HepG2 (cell line): Measurements from ENCODE around the gene STRN4. TPM values are rescaled to one million over a fixed set of nuclear protein-coding genes. Genes with fewer than 3 reads are reported as not detected.

Experiments
- ATF3 ChIP-seq: sonication (generic); formaldehyde crosslinking; IDR thresholded peaks from 2 replicates; pipeline ENCODE4 v1.4.0; 2020; ENCODE audit warnings: missing genetic modification reagents
- DRAP1 ChIP-seq: IDR thresholded peaks from 2 replicates; pipeline ENCODE4 v1.6.1; 2016; ENCODE audit warnings: missing genetic modification reagents, missing compliant biosample characterization
- ETV6 ChIP-seq: sonication (generic); formaldehyde crosslinking; conservative IDR thresholded peaks from 2 replicates; pipeline ENCODE4 v1.4.0; 2020; ENCODE audit warnings: missing genetic modification reagents
- HCFC1 ChIP-seq: fragments of 150-350 bp; IDR thresholded peaks from 2 replicates; pipeline ENCODE4 v1.6.1; 2014; ENCODE audit warnings: low read depth, low read length
- HINFP ChIP-seq: sonication (generic); formaldehyde crosslinking; IDR thresholded peaks from 2 replicates; pipeline ENCODE4 v1.4.0; 2020; ENCODE audit warnings: low read depth, mild to moderate bottlenecking, missing genetic modification reagents
- HNRNPK ChIP-seq: fragments of 200-400 bp; formaldehyde crosslinking; IDR thresholded peaks from 2 replicates; pipeline ENCODE4 v1.6.1; 2018; ENCODE audit warnings: low read length, low read depth, moderate library complexity, mild to moderate bottlenecking; ENCODE audit not compliant: poor library complexity, severe bottlenecking
- MEF2D ChIP-seq: sonication (generic); formaldehyde crosslinking; IDR thresholded peaks from 2 replicates; pipeline ENCODE4 v1.5.1; 2020; ENCODE audit warnings: mild to moderate bottlenecking, missing genetic modification reagents
- NONO ChIP-seq, 2 experiments: fragments of 450-650 bp in 1 of 2; sonication (generic) in 1 of 2; formaldehyde crosslinking in 1 of 2; IDR thresholded peaks in 1 of 2; conservative IDR thresholded peaks in 1 of 2; 2 replicates each; pipeline versions ENCODE4 v1.6.1 to v1.8.0; 2017 to 2022; ENCODE audit warnings: mild to moderate bottlenecking in 1 of 2, missing genetic modification reagents in 1 of 2, moderate library complexity in 1 of 2
- NR3C1 ChIP-seq: sonication (generic); formaldehyde crosslinking; IDR thresholded peaks from 2 replicates; pipeline ENCODE4 v1.4.0; 2020; ENCODE audit warnings: missing genetic modification reagents
- PRDM15 ChIP-seq: sonication (generic); formaldehyde crosslinking; IDR thresholded peaks from 2 replicates; pipeline ENCODE4 v1.4.0; 2020; ENCODE audit warnings: missing genetic modification reagents
- ZBTB7A ChIP-seq: sonication (generic); formaldehyde crosslinking; IDR thresholded peaks from 2 replicates; pipeline ENCODE4 v1.8.0; 2022; ENCODE audit warnings: mild to moderate bottlenecking, missing genetic modification reagents
- ZNF263 ChIP-seq: sonication (generic); formaldehyde crosslinking; IDR thresholded peaks from 2 replicates; pipeline ENCODE4 v1.4.0; 2020; ENCODE audit warnings: missing genetic modification reagents
- ZNF318 ChIP-seq: sonication (generic); formaldehyde crosslinking; IDR thresholded peaks from 2 replicates; pipeline ENCODE4 v1.4.0; 2020; ENCODE audit warnings: mild to moderate bottlenecking, missing genetic modification reagents
- polyA plus RNA-seq, 8 experiments: library from polyadenylated mRNA; depleted of rRNA in 3 of 8; stranded (reverse) in 7 of 8; unstranded in 1 of 8; fragments of >200 nt; fragmentation: Illumina TruSeq in 4 of 8; extraction: Trizol in 4 of 8; gene quantifications; 2 replicates each; pipeline versions ENCODE4 v1.2.1 to v1.2.3, GENCODE V29; 2011 to 2016; ENCODE audit warnings: low read depth in 4 of 8, missing spikeins in 1 of 8, mixed read lengths in 1 of 8; ENCODE audit not compliant: insufficient read depth in 1 of 8
- total RNA-seq, 5 experiments: library from RNA; depleted of rRNA; stranded (reverse); fragments of >200 nt; fragmentation: Illumina TruSeq; extraction: Trizol; gene quantifications; 2 replicates each; pipeline ENCODE4 v1.2.3, GENCODE V29; 2016; ENCODE audit warnings: low read depth in 1 of 5

Gene STRN4
- total and polyA plus RNA-seq, 2 of the 13 experiments (the other 11 are each of a cell fraction or from before 2014, with no cell fraction given): 43.1 to 57.3 TPM

- TF ChIP-seq HINFP (CRISPR knock-in tag) (peak; percentile 34; the same call in 1 of the 2 replicates), ZNF263 (CRISPR knock-in tag) (no peak), NR3C1 (no peak), ZNF318 (CRISPR knock-in tag) (no peak), PRDM15 (CRISPR knock-in tag) (no peak), MEF2D (CRISPR knock-in tag) (0 out of 2 replicates have a peak, but pooled peaks have one; percentile 28), HNRNPK (peak; percentile 22), ETV6 (0 out of 2 replicates have a peak, but pooled peaks have one; percentile 51), NONO (IDR thresholded peaks at IDR 0.05) (no peak), NONO (CRISPR knock-in tag; conservative IDR thresholded peaks at IDR 0.05) (peak; percentile 67), HCFC1 (no peak), DRAP1 (CRISPR knock-in tag) (peak; percentile 36; the same call in 1 of the 2 replicates), ZBTB7A (0 out of 2 replicates have a peak, but pooled peaks have one; percentile 17), ATF3 (CRISPR knock-in tag) (0 out of 2 replicates have a peak, but pooled peaks have one; percentile 41)
These were observed 38.2 kb upstream of the STRN4 start (continued) for GRCh38 chr19:46784262-46785053.
